ENCODE measurements around the gene ARL5B. TPM values are rescaled to one million over a fixed set of nuclear protein-coding genes. Genes with fewer than 3 reads are reported as not detected.
A peak's percentile ranks its signal among the peaks of the same experiment; 100 is the strongest.

ARL5B gene
- total RNA-seq, 1 experiment from 2014 or later: 8.1 TPM

DNA sequence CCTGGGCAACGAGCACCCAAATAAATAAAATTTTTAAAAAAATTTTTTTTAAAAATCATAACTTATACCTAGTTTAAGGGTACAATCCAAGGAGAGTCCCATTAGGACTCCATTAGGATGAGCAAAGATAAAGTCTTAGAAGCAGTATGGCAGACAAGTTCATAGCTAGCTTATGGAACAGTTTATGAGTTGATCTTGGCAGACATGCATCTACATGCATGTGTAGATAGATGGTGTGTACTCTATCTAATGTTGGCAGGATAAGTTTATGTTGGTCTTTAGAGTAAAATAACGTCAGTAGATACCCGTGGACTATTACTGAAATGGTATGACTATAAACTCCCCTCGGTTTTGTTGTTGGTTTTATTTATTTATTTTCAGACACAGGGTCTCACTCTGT is 48.1 kb upstream of the ARL5B start:
- H3K79me2 ChIP-seq (ENCODE audit: low read length): no peaks in the 10 kb centered on the region
- H3K9me2 ChIP-seq (replicated peaks; ENCODE audit: low read length): no peaks in the 10 kb centered on the region
- H3K27ac ChIP-seq (ENCODE audit: low read length): peak overlapping the region; percentile 98
- H3K9ac ChIP-seq (ENCODE audit: low read length): peak overlapping the region; percentile 85
- peak overlapping the region; percentile 71; the same call in 1 of the 2 replicates for H3K4me2 ChIP-seq (ENCODE audit: low read length)
- no peaks in the 10 kb centered on the region for H3K36me3 ChIP-seq (ENCODE audit: low read depth, low read length)
- no peaks in the 10 kb centered on the region for H4K20me1 ChIP-seq (ENCODE audit: low read length)
- no peak overlapping the region for H2AFZ ChIP-seq (ENCODE audit: low read length)
- no peaks in the 10 kb centered on the region for H3K9me3 ChIP-seq (ENCODE audit: low read length)
- BruUV-seq (replicated peaks): no TSS peak
- ATAC-seq (no peak), DNase-seq (no peak)
- ChIA-PET POLR2A (ENCODE audit: unreplicated experiment) (no interaction called here), CTCF (no interaction called here)
- intact Hi-C loops (cut with micrococcal nuclease): loop anchor here (2.0 kb wide), 2 partner anchors 40 to 48 kb away; partner anchors contain the start of genes ARL5B and NSUN6
- no peak overlapping the region for H3K4me3 ChIP-seq (ENCODE audit: low read length)
- peaks cover 78% of the 10 kb centered on the region for H3K4me1 ChIP-seq (ENCODE audit: insufficient read depth, low read length)
- no peak for TF ChIP-seq CTCF (conservative IDR thresholded peaks at IDR 0.05; ENCODE audit: low read depth, low read length)
- no peak for TF ChIP-seq EZH2phosphoT487 (IDR thresholded peaks at IDR 0.05; ENCODE audit: borderline replicate concordance, low read length)
- TF ChIP-seq EZH2 (IDR thresholded peaks at IDR 0.05; ENCODE audit: low read length, unreplicated experiment): no peak
- no peaks in the 10 kb centered on the region for H3K27me3 ChIP-seq (ENCODE audit: low read length)
- H3F3A ChIP-seq (ENCODE audit: low read length, unreplicated experiment): peaks cover 11% of the 10 kb centered on the region

DNA sequence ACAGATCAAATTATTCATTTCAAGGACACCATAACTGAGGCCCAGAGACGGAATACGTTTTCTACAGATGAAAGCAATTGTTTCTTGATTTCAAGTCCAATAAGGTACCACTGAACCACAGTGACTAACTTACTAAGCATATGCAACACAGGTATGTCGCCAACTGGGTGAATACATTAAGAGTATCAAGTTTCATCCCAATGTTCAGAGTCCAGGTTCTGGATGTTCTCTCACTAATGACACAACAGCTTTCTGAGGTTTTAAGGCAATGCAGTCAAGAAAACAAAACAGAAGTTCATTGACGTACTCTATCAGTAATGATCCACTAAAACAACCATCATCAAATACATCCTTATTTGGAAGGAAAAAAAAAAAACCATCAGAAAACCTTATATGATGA is 43.6 kb upstream of the ARL5B start:
- H3K27ac ChIP-seq (ENCODE audit: low read length): peak overlapping the region; percentile 66
- H3K9me2 ChIP-seq (replicated peaks; ENCODE audit: low read length): no peaks in the 10 kb centered on the region
- ChIA-PET CTCF (no interaction called here), POLR2A (ENCODE audit: unreplicated experiment) (no interaction called here)
- H3K79me2 ChIP-seq (ENCODE audit: low read length): no peaks in the 10 kb centered on the region
- ATAC-seq (peak; percentile 36), DNase-seq (peak; percentile 62)
- peak overlapping the region; percentile 71 for H3K4me2 ChIP-seq (ENCODE audit: low read length)
- no peak overlapping the region for H3K9ac ChIP-seq (ENCODE audit: low read length)
- H3K27me3 ChIP-seq (ENCODE audit: low read length): no peaks in the 10 kb centered on the region
- BruUV-seq (replicated peaks): no TSS peak
- H4K20me1 ChIP-seq (ENCODE audit: low read length): no peaks in the 10 kb centered on the region
- H3K4me1 ChIP-seq (ENCODE audit: insufficient read depth, low read length): peaks cover 40% of the 10 kb centered on the region
- intact Hi-C loops (cut with micrococcal nuclease): no loop called here
- TF ChIP-seq EZH2phosphoT487 (IDR thresholded peaks at IDR 0.05; ENCODE audit: borderline replicate concordance, low read length) (no peak), CTCF (conservative IDR thresholded peaks at IDR 0.05; ENCODE audit: low read depth, low read length) (no peak), EZH2 (IDR thresholded peaks at IDR 0.05; ENCODE audit: low read length, unreplicated experiment) (no peak)
- H3K36me3 ChIP-seq (ENCODE audit: low read depth, low read length): no peaks in the 10 kb centered on the region
- H3K9me3 ChIP-seq (ENCODE audit: low read length): no peaks in the 10 kb centered on the region
- no peak overlapping the region for H3K4me3 ChIP-seq (ENCODE audit: low read length)
- H3F3A ChIP-seq (ENCODE audit: low read length, unreplicated experiment): peaks cover 9% of the 10 kb centered on the region
- no peak overlapping the region for H2AFZ ChIP-seq (ENCODE audit: low read length)

DNA sequence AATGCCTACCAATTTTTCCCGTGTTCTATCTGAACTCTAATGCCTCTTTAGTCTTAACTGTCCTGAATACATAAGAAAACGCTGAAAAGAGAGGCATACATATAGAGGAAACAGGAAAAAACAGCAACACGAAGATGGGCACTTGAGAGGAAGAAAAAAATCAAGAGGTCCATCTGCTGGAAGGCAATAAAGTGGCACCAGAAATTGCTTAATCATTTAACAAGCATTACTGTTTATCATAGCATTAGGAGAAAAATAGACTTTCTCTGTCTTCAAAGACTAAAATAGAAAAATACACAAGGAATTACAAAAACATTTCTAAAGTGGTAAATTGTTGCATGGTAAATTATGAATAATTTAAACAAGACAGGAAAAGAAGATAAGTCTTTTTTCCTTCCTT is 42.9 kb upstream of the ARL5B start:
- no peaks in the 10 kb centered on the region for H3K9me3 ChIP-seq (ENCODE audit: low read length)
- intact Hi-C loops (cut with micrococcal nuclease): no loop called here
- DNase-seq: peak; percentile 6
- no peak overlapping the region for H3K9ac ChIP-seq (ENCODE audit: low read length)
- H3K4me3 ChIP-seq (ENCODE audit: low read length): no peak overlapping the region
- H3K4me1 ChIP-seq (ENCODE audit: insufficient read depth, low read length): peaks cover 33% of the 10 kb centered on the region
- no TSS peak for BruUV-seq (replicated peaks)
- no peak for ATAC-seq
- no peaks in the 10 kb centered on the region for H4K20me1 ChIP-seq (ENCODE audit: low read length)
- H3K79me2 ChIP-seq (ENCODE audit: low read length): no peaks in the 10 kb centered on the region
- no peak for TF ChIP-seq EZH2phosphoT487 (IDR thresholded peaks at IDR 0.05; ENCODE audit: borderline replicate concordance, low read length)
- TF ChIP-seq EZH2 (IDR thresholded peaks at IDR 0.05; ENCODE audit: low read length, unreplicated experiment): no peak
- no peak; the same call in 1 of the 2 replicates for TF ChIP-seq CTCF (conservative IDR thresholded peaks at IDR 0.05; ENCODE audit: low read depth, low read length)
- no peak overlapping the region for H3K4me2 ChIP-seq (ENCODE audit: low read length)
- ChIA-PET CTCF (no interaction called here), POLR2A (ENCODE audit: unreplicated experiment) (no interaction called here)
- H3K36me3 ChIP-seq (ENCODE audit: low read depth, low read length): no peaks in the 10 kb centered on the region; the same call in 1 of the 2 replicates
- H2AFZ ChIP-seq (ENCODE audit: low read length): no peak overlapping the region
- H3K27ac ChIP-seq (ENCODE audit: low read length): peak overlapping the region; percentile 66
- H3K27me3 ChIP-seq (ENCODE audit: low read length): no peaks in the 10 kb centered on the region
- H3F3A ChIP-seq (ENCODE audit: low read length, unreplicated experiment): peaks cover 7% of the 10 kb centered on the region
- H3K9me2 ChIP-seq (replicated peaks; ENCODE audit: low read length): no peaks in the 10 kb centered on the region

Data from PC-3 (cell line).